OCI-LY3 (cell line): ENCODE data around the gene ARL8A.
"Not testable (repeated sequence)": the region's sequence is repeated elsewhere in the genome, so short reads cannot be mapped to it uniquely, and the experiment has no call there.

ENCODE experiments used
- H2AFZ ChIP-seq: fragments of 200-600, 300-600 bp; shearing (Covaris generic); 2 replicates; pipeline ENCODE4 v1.6.0; 2014; ENCODE audit warnings: antibody characterized with exemption, low read depth, low read length
- H3K27ac ChIP-seq: fragments of 200-600, 300-600 bp; sonication (generic); 2 replicates; pipeline ENCODE4 v1.5.1; 2014; ENCODE audit warnings: mild to moderate bottlenecking, low read length, moderate library complexity, mixed read lengths
- H3K27me3 ChIP-seq: fragments of 200-600, 300-600 bp; sonication (generic); 2 replicates; pipeline ENCODE4 v1.6.1; 2014; ENCODE audit warnings: low read depth, low read length, mixed read lengths
- H3K36me3 ChIP-seq: fragments of 200-600, 300-600 bp; sonication (generic); replicated peaks from 2 replicates; pipeline ENCODE3; 2014; ENCODE audit warnings: low read depth, low read length, mixed read lengths
- H3K4me1 ChIP-seq: fragments of 300-600, 200-600 bp; sonication (generic); 2 replicates; pipeline ENCODE4 v1.6.1; 2014; ENCODE audit warnings: low read length, mixed read lengths
- H3K4me2 ChIP-seq: fragments of 200-600, 300-600 bp; sonication (generic); 2 replicates; pipeline ENCODE4 v1.6.1; 2014; ENCODE audit warnings: low read length, mixed read lengths
- H3K4me3 ChIP-seq: fragments of 300-600, 200-600 bp; sonication (generic); 2 replicates; pipeline ENCODE4 v1.5.1; 2014; ENCODE audit warnings: antibody characterized with exemption, mild to moderate bottlenecking, low read length, moderate library complexity
- H3K79me2 ChIP-seq: fragments of 300-600, 200-600 bp; shearing (Covaris generic); 2 replicates; pipeline ENCODE4 v1.6.1; 2014; ENCODE audit warnings: mild to moderate bottlenecking, low read length, mixed read lengths
- H3K9ac ChIP-seq: fragments of 300-600, 200-600 bp; shearing (Covaris generic); 2 replicates; pipeline ENCODE4 v1.6.0; 2014; ENCODE audit warnings: mild to moderate bottlenecking, low read length, moderate library complexity
- H3K9me3 ChIP-seq: fragments of 200-600, 300-600 bp; shearing (Covaris generic); 2 replicates; pipeline ENCODE4 v1.6.1; 2014; ENCODE audit warnings: low read length, mixed read lengths; ENCODE audit not compliant: insufficient read depth
- H4K20me1 ChIP-seq: fragments of 200-600, 300-600 bp; sonication (generic); 2 replicates; pipeline ENCODE4 v1.6.1; 2016; ENCODE audit warnings: low read length, mixed read lengths; ENCODE audit not compliant: insufficient read depth
- EZH2phosphoT487 ChIP-seq: fragments of 200-600 bp; shearing (Covaris generic); IDR thresholded peaks from 2 replicates; pipeline ENCODE4 v1.6.1; 2018; ENCODE audit warnings: antibody characterized with exemption, mixed run types, low read depth
- TF ChIP-seq, protein P1 (sequence below): fragments of 200-600, 300-600 bp; sonication (generic); IDR thresholded peaks from 2 replicates; pipeline ENCODE4 v1.5.1; 2014; ENCODE audit warnings: antibody characterized with exemption, low read length, low read depth

The ARL8A gene

GRCh38 chr1:202181586-202181985, 37.0 kb upstream of the ARL8A start:
- peaks cover 30% of the 10 kb centered on the region for H3K27me3 ChIP-seq
- no peak overlapping the region for H3K27ac ChIP-seq
- H3K79me2 ChIP-seq: no peaks in the 10 kb centered on the region
- H3K4me1 ChIP-seq: peaks cover 25% of the 10 kb centered on the region
- no peak overlapping the region for H2AFZ ChIP-seq
- H3K4me2 ChIP-seq: no peak overlapping the region
- no peak overlapping the region for H3K9ac ChIP-seq
- H3K36me3 ChIP-seq: no peaks in the 10 kb centered on the region
- TF ChIP-seq, protein P1, sequence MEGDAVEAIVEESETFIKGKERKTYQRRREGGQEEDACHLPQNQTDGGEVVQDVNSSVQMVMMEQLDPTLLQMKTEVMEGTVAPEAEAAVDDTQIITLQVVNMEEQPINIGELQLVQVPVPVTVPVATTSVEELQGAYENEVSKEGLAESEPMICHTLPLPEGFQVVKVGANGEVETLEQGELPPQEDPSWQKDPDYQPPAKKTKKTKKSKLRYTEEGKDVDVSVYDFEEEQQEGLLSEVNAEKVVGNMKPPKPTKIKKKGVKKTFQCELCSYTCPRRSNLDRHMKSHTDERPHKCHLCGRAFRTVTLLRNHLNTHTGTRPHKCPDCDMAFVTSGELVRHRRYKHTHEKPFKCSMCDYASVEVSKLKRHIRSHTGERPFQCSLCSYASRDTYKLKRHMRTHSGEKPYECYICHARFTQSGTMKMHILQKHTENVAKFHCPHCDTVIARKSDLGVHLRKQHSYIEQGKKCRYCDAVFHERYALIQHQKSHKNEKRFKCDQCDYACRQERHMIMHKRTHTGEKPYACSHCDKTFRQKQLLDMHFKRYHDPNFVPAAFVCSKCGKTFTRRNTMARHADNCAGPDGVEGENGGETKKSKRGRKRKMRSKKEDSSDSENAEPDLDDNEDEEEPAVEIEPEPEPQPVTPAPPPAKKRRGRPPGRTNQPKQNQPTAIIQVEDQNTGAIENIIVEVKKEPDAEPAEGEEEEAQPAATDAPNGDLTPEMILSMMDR: no peak
- no peak for TF ChIP-seq EZH2phosphoT487
- H4K20me1 ChIP-seq: no peaks in the 10 kb centered on the region
- no peaks in the 10 kb centered on the region for H3K9me3 ChIP-seq
- no peak overlapping the region for H3K4me3 ChIP-seq

- H3K9me3 ChIP-seq, H3K36me3 ChIP-seq, H3K27ac ChIP-seq, H4K20me1 ChIP-seq, H3K79me2 ChIP-seq, H2AFZ ChIP-seq, H3K9ac ChIP-seq: not testable (repeated sequence)
- H3K4me2 ChIP-seq: peak overlapping the region; percentile 67
- peaks cover 25% of the 10 kb centered on the region for H3K4me1 ChIP-seq
- H3K27me3 ChIP-seq: peaks cover 24% of the 10 kb centered on the region
- H3K4me3 ChIP-seq: peak overlapping the region; percentile 57
Observed at GRCh38 chr1:202180751-202181139, 36.2 kb upstream of the ARL8A start.

DNA sequence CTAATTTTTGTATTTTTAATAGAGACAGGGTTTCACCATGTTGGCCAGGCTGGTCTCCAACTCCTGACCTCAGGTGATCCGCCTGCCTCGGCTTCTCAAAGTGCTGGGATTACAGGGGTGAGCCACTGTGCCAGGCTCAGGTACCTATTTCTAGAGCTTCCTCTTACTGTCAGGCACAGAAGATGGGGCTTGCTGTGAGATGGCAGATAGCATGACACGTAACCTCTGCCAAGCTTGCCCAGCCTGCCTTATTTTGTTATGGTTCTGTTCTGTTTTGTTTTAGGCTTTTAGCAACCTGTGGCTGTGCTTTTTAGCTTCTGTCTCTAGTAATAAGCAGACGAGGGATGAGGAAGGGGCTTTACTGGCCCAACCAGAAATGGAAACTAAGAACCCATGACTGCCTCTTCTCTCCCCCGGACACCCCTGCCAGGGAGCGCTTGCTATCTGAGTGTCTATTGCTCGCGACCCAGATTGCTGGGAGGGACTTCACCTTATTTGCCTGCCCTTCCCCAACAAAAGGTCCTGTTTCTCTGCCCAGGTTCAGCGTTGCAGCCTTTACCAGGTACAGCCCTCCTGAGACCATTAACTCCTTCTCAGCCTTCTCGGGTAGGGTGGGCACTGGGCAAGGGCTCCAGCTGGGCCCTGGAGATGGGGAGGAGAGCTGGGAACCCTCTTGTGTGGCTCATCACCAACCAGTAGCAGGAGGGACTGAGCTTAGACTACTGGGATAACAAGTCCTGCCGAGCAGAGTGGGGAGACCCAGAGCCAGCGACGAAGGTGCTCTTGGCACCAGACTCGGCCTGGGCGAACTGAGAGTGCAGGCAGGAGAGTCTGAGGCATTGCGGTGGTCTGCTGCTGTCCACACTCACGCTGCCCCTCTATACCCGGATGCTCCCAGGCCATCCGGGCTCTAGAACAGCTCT, 35.6 kb upstream of the ARL8A start:
- Histone ChIP-seq H3K36me3 (no peaks in the 10 kb centered on the region), H3K79me2 (no peaks in the 10 kb centered on the region), H3K27me3 (peaks cover 20% of the 10 kb centered on the region), H3K9ac (peak overlapping the region; percentile 40; the same call in 1 of the 2 replicates), H3K9me3 (no peaks in the 10 kb centered on the region), H3K27ac (peak overlapping the region; percentile 59), H4K20me1 (no peaks in the 10 kb centered on the region), H2AFZ (peak overlapping the region; percentile 19; the same call in 1 of the 2 replicates), H3K4me1 (peaks cover 25% of the 10 kb centered on the region), H3K4me3 (peak overlapping the region; percentile 57), H3K4me2 (peak overlapping the region; percentile 67)
- TF ChIP-seq, protein P1: no peak
- TF ChIP-seq EZH2phosphoT487: no peak

- Histone ChIP-seq H3K9ac (no peak overlapping the region), H3K36me3 (no peaks in the 10 kb centered on the region), H3K4me3 (no peak overlapping the region), H3K79me2 (no peaks in the 10 kb centered on the region), H3K27ac (no peak overlapping the region), H4K20me1 (no peaks in the 10 kb centered on the region), H3K27me3 (peaks cover 13% of the 10 kb centered on the region), H3K9me3 (no peaks in the 10 kb centered on the region), H2AFZ (no peak overlapping the region), H3K4me2 (no peak overlapping the region), H3K4me1 (peaks cover 22% of the 10 kb centered on the region)
- TF ChIP-seq, protein P1: 0 out of 2 replicates have a peak, but pooled peaks have one; percentile 5
- no peak for TF ChIP-seq EZH2phosphoT487
Observed at GRCh38 chr1:202176949-202177927, 32.7 kb upstream of the ARL8A start.
